Measurements from ENCODE around the gene NEO1.

NEO1 gene, protein sequence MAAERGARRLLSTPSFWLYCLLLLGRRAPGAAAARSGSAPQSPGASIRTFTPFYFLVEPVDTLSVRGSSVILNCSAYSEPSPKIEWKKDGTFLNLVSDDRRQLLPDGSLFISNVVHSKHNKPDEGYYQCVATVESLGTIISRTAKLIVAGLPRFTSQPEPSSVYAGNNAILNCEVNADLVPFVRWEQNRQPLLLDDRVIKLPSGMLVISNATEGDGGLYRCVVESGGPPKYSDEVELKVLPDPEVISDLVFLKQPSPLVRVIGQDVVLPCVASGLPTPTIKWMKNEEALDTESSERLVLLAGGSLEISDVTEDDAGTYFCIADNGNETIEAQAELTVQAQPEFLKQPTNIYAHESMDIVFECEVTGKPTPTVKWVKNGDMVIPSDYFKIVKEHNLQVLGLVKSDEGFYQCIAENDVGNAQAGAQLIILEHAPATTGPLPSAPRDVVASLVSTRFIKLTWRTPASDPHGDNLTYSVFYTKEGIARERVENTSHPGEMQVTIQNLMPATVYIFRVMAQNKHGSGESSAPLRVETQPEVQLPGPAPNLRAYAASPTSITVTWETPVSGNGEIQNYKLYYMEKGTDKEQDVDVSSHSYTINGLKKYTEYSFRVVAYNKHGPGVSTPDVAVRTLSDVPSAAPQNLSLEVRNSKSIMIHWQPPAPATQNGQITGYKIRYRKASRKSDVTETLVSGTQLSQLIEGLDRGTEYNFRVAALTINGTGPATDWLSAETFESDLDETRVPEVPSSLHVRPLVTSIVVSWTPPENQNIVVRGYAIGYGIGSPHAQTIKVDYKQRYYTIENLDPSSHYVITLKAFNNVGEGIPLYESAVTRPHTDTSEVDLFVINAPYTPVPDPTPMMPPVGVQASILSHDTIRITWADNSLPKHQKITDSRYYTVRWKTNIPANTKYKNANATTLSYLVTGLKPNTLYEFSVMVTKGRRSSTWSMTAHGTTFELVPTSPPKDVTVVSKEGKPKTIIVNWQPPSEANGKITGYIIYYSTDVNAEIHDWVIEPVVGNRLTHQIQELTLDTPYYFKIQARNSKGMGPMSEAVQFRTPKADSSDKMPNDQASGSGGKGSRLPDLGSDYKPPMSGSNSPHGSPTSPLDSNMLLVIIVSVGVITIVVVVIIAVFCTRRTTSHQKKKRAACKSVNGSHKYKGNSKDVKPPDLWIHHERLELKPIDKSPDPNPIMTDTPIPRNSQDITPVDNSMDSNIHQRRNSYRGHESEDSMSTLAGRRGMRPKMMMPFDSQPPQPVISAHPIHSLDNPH (N-terminal part only)

DNA sequence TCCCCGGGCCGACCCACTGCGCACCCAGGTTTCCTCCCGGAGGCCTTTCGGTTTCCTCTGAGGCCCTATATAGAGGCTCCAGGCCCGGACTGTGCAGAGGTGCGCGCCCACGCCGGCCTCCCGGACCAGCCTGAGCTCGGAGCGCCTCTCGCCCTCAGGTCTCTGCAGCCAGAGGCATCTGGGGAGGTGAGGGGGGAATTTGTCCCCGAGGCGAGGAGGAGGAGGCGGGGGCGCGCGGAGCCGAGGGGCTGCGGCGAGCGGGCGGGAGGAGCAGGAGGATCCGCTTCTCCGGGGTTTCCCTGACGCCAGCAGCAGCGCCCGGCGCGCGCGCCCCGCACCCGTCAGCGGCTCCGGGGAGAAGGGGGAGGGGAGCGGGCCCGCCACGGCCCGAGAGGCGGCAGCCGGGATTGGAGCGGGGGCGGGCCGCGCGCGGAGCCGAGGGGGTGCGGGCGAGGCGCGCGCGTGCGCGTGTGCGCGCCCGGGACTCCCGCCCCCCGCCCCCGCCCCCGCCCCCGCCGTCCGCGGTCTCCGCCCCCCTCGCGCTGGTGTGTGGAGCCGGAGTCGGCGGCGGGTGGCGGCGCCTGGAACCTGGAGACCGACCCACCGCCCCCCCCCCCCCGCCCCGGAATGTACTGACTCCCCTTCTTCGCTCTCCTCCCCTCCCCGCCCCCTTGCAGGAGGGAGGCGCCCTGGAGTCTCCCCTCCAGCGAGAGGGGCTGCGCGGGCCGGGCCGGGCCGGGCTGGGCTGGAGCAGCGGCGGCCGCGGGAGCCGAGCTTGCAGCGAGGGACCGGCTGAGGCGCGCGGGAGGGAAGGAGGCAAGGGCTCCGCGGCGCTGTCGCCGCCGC, at the start of gene NEO1:
Gene NEO1, plus strand, starts transcription at position 657 of the 846 bp plus-strand sequence. CDS start 213 bp downstream, outside the sequence.
- peak; percentile 58 for DNase-seq

DNA sequence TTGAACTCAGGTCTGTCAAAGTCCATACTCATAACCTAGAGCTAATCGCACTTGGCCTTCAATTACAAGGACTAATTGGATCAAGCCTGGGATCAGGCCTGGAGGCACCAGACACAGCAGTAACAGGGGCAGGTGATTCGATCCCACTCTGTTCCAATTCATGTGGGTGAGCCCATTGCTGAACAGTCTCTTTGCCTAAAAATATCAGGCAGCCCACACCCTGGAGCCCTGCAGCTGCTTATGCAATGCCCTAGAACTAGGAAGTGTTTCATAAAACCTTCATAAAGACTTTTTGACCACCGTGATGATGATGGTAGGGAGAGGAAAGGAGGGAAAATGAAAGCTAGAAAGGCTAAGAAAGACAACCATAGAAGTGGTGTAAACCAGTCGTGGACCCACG, 47.8 kb upstream of the NEO1 start:
- DNase-seq, result no peak

DNA sequence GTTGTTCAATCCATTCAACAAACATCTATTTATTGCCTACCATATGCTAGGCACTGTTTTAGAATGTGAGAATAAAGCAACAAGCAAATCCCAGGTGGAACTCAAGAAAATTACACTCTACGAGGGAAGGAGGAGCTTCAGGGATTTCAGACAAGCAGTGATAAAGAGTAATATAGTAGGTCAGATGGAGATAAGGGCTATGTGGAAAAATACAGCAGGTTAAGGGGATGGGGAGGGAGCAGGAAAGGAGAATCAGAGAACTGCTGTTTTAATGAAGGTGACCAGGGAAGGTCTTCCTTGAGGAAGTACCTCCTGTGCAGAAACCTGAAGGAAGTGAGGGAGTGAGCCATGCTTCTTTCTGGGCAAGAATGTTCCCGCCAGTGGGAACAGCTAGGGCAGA, 47.2 kb upstream of the NEO1 start:
- no peak for DNase-seq

DNA sequence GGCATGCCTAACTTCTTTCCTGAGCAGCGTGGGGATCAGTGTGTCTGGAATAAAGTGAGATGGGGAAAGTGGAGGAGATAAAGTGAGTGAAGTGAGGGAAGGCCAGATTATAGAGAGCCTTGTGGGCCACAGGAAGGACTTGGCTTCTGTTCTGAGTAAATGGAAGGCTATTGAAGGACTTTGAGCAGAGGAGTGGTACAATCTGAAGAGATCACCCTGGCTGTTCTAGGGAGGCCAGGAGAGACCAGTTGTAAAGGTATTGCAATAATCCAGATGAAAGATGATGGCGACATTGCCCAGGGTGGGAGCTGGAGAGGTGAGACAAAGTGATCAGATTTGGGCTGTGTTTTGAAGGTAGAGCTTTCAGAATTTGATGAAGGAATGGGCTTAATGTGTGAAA, 46.8 kb upstream of the NEO1 start:
- DNase-seq, result no peak

DNA sequence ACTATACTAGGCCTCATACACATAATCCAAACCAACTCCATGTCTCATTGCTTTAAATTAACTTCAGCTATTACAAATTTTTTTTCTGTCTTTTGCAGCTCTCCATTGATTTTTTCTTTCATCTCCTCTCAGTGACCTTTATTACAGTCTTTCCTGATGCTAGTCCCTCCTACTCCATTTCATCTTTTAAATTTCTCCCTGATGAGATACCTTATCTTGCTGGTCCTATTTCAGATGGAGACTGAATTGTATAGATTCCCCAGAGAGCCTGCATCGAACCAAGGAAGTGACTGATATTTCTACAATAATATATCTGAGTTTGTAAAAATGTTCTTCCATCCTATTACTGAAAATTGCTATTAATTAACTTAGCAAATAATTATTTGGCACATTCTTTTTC, 45.7 kb upstream of the NEO1 start:
- no peak for DNase-seq

DNA sequence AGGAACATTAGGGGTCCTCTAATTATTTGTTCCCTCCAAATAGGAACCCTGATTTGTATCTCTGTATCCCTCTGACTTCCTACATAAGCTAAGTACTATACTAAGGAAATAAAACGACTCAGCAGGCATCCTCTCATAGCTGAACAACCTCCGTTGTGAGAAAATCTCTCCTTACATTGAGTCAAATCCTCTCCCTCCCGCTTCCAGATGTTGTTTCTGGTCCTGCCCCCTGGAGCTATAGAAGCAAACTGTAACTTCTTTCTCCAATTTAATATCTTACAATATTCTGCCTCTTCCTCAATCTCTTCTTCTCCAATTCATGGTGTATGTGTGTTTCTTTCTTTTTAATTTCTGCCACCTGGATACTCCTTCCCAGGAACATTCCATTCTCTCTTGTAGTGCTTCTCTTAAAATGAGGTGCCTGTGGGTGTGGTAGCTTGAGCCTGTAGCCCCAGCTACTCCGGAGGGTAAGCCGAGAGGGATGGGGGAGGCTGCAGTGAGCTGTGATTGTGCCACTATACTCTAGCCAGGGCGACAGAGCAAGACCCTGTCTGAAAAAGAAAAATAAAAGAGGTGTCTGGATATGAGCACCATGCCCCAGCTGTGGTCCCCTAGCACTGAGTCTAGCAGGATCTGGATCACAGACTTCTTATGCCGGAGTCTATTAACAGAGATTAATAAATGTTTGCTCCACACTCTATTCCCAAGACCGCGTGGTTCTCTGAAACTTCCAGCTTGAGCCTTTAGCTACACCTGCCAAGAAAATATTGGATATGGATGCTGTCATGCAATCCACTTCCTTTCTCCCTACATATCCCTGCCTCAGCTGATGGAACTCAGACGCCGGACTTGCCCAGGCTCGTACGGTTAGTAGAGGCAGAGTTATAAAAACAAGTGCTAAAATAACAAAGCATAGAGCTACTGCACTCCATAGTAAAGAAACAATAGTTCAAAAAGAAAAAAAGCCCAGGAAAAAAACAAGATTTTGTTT, 42.9 kb upstream of the NEO1 start:
- DNase-seq, result no peak

DNA sequence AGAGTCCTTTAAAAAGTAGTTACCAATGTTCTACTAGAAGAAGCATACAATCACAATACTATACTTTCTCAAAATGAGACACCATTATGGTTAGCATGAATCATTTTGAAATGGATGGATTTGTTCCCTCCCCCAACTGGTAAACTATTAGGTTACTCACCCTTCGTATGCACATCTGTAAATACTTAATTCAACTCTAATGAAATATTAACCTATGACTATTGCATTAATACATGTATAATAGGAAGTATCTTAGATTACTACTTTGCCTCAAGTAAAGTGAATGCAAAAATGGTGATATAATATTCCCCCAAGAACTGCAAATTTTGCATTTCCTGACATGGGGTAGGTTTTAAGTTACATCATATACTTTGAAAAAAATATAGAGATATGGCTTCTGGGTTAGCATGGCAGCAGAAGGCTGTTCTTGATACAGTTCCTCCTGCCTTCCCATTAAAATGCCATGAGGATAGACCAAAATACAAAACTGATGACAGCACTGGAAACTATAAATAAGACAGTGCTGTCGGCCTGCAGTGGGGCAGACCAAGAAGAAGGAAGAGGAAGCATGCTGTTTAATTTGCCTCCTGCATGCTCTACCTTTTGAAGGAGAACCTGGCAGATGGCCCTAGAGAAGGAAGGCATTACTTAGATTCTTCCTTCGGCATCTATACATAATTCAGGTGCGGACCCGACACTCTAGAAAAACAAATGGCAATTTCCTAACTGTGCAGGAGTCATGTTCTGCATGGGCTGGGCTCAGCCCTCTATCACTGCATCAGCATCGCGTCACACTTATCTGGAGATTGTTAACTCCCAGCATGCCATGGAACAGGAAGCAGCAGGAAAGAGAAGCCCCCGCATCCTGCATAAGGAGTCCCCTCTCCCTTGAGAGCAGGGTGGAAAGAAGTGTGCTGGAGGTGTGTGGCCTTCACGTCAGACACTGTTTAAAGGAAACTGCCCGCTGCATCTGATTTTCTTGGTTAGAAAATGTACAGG, 41.8 kb upstream of the NEO1 start:
- no peak for DNase-seq

DNA sequence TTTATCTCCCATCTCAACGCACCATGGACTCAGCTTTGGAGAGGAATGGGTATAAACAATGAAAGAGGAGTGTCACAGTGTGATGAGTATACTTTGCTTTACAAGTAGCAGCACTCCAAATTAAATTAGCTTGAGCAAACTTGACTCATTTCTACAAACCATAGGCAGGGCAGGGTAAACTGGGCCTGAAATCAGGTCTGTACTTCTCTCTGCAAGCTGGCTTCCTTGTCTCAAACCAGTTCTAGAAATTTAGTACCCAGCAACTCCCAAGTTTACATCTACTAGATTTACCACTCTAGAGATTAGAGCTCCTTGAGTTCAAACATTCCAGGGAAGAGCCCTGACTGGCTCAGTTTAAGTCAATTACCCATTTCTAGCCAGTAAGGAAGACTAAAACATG, 37.4 kb upstream of the NEO1 start:
- no peak for DNase-seq

DNA sequence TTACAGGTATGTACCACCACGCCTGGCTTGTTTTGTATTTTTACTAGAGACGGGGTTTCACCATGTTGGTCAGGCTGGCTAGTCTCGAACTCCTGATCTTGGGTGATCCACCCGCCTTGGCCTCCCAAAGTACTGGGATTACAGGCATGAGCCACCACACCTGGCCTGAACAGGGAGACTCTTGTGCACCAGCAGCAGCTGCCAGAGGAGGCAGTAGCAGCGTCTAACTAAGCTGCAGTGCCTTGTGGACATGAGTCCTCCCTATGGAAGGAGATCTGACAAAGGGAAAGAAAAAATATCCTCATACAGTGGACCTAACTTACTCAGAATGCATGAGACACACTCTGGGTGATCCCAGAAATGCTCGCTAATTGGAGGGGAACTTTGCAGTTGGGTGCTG, 36.8 kb upstream of the NEO1 start:
- no peak for DNase-seq

DNA sequence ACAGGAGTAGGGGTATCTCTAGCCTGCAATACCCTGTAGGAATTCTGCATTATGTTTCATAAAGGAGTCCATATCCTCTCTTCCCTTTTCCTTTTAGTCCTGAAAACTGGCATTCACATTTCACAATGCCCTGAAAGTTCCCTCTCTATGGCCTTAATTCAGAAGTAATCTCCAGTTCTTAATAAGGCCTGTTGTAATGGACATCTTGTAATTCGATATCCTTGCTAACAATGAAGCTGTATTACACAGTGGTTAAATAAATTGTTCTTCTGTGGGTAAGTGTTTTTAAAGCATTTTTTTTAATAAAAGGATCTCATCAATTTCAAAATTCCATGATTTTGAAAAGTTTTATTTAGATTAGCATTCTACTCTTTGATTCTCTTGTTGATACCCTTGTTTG, 34.3 kb upstream of the NEO1 start:
- DNase-seq, result no peak

DNA sequence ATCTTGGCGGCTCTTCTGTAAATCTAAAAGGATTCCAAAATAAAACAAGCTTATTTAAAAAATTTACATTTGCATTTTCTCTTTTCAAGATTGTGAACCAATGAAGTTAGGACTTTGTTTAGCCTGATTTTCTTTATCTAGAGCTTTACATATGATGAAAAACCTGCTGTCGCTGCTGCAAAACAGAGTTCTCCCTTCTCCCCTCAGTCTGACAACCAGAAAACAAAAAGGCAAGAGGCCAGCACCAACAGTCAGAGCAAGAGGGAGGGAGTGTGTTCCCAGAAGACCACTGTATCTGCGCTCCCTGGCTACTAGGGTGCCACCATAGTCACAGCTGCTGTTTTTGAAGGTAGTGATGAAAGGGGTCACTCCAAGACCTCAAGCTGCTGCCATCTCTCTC, 33.1 kb upstream of the NEO1 start:
- DNase-seq, result no peak

DNA sequence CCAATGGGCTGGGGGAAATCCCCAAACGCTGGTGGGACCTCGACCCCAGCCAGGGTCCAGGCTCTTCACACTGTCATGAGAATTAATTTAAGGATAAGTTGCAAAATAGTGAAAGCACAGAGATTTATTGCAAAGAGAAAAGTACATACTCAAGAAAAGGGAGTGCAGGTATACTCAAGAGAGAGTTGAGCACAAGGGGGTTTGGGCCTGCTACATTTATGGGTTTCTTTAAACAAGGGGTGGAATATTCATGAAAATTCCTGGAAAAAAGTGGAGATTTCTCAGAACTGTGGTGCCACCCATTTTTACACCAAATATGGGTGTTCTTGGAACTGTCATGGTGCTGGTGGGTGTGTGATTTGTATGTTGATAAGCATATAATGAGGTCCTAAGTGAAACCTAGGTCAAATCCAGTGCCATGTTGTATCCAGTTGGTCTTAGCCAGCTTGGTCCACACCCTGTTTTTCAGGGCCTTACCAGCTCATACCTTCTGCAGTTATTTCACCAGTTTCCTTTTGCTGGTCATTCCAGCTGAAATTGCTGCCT, 32.6 kb upstream of the NEO1 start:
- no peak for DNase-seq

DNA sequence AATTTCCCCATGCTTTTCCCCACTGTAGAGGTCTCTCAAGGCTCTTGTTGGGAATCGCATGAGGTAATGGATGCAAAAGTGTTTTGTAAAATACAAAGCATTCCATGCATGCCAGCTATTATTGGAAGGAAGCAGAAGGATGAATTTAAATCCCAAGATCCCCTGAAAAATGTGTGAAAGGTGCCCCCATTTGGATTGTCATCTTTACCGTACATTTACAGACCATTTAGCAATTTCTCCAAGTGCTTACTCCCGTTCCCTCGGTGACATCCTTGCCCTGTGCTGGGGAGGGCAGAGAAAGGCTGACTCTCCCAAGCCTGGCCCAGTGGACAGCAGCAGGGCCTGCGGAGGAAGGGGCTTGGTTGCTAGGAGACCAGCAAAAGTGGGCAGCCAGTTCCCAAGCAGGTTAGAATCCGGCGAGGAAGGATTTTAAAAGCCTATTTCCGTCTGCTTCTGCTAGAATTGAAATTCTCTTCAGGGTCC, 31.1 kb upstream of the NEO1 start:
- DNase-seq, result no peak

DNA sequence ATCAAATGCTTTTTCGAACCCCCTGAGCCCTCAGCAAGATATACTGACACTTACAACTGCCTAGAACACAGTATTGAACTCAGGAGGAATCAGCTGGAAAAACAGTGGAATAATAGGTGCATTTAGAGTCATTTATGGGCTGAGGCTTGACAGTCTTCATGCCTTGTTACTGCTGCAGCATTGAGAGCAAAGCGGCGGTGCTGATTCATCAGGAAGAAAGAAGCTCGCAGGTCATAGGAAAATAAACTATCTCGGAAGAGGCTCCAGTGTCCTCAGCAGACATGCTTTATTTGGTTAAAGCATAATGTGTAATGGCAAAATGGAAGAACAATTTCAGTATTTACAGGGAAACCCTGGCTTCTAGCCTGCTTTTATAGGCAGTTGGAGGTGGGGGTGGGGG, 30.1 kb upstream of the NEO1 start:
- DNase-seq, result no peak

DNA sequence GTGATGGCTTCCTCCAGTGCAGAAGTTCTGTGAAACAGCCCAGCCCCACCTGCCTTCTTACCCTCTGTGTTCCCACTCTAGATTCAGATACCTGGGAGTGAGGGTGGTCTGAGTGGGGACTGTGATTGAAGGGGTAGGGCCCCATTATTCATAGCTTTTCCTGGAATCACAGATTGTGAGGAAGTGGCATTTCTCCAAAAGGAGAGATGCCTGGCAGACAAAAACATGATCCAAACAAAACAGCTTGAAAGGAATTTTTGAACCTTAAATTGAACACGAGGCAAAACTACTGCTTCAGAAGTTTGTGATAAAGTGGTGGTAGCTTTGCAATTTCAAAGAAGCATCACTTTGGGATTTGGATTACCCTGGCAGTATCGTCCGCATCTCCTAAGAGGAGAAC, 29.2 kb upstream of the NEO1 start:
- no peak for DNase-seq

DNA sequence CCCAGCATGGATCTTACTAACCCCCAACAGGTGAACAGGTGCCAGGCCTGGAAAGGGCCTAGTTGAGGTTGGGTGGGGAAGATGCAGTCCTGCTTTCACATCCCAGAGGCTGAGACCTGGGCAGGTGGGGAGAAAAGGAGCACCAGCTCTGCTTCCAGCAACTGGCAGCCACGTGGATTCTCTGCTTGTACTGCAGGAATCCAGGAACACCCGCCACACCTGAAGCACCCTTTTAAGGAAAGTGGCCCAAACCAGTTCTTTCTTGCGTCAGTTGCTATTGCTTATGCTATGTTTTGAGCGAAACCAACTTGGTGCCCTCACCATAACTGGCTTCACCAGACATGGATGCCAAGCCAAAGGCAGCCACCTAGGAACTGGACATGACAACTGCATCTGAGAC, 28.1 kb upstream of the NEO1 start:
- no peak for DNase-seq

DNA sequence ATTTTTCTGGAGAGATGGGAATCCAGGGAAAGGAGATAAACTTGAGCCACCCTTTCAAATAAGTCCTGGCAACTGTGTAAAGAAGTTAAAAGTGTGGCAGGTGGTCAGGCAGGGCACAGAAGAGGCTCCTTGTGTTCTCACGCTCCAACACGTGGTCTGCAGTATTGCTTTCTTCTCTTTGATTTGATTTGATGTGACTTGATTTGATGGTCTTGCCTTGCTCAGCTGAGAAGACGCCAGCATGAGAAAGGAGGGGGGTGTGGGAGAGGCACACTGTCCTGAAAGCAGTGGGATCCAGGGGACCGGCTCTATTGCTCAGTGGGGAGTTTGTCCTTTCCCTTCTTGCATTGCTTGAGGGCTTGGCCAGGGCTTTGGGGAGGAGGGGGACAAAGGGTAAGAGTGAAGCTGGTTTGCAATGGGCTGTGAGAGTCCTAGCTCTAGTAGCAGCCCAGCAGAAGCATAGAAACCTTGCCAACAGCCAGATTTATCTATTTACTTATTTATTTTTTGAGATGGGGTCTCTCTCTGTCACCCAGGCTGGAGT, 25.7 kb upstream of the NEO1 start:
- no peak for DNase-seq

DNA sequence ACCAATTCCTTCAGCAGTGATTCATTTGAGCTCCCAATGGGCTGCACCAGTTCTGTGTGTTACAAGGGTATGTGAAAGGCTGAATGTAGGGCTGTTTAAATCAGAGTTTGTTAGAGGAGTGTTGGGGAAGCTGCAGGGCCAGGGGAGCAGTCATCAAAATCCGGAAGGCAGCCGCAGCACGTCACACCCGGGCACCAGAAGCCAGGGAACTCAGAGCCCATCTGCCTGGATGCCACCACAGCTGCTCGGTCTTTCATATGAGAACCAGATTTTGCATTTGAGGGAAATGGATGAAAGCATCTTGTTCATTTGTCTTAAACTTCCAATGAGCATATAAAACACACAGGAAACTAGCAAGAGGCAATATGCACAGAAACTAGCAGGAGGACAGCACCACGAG, 24.2 kb upstream of the NEO1 start:
- DNase-seq, result no peak

DNA sequence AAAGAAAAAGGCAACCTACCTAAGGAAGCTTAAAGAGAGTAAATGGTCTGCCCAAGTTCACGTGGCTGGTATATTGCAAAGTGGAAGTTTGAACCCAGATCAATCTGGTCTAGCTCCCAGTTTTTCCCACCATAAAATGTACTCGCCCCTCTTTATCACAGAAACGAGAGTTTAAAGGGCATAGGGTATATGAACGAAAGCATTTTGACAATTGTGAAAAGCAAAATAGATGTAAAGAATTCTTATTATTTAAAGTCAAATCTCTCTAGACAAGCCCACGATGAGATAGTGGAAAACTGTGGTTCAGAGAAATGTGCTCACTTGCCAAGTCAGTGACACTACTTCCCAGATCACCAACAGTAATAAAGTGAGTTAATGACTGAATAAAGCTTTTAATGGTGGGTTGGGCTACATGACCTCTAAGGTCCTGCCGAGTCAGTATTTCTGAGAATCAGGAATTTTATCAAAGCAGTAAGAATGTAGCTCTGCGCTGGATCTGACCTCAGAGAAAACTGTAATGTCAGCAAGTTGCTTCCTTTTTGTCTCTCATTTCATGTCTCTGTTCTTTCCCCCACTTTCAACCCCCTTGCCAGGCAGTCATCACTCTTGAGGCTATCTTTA, 23.3 kb upstream of the NEO1 start:
- DNase-seq, result no peak
